ENCODE measurements around the gene AGT.
"Not testable (repeated sequence)": the region's sequence is repeated elsewhere in the genome, so short reads cannot be mapped to it uniquely, and the experiment has no call there.

Gene AGT

DNA sequence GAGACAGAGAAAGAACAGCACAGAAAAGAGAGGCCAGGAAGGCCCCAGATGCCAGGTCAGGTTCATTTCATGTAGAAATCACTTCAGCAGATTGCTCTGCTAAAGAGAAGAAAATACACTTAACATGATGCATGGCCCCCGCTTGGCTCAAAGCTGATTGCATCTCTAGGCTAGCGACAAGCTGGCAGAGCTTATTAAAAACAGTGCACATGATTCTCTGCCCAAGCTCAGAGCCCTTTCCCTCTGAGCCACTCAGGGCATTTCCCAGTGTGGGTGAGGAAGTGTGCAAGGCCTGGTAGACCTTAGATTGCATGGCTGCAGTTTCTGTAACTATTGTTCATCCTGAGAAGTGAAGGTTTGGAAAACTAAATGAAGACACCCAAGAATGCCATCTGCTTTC lies 30.0 kb upstream of the AGT start:
- no peak for DNase-seq

DNA sequence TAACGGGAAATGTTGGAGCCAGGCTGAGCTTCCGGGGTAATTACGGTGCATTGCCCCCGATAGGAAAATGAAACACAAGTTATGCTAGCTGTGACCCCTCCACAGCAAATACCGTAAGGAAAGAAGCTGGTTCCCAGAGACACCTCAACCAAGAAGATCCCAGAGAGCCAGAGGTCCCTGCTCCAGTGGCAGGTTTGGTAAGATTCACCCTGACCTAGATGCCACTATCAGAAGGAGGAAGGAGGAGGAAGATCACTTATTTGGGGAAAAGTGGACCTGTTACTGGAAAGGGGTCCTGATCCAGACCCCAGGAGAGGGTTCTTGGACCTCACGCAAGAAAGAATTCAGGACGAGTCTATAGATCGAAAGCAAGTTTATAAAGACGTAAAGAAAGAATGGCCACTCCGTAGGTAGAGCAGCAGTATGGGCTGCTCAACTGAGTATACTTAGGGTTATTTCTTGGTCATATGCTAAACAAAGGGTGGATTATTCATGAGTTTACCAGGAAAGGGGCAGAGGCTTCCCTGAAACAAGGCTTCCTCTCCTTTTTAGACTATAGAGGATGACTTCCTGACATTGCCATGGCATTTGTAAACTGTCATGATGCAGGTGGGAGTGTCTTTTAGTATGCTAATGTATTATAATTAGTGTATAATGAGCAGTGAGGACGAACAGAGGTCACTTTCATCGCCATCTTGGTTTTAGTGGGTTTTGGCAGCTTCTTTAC lies 25.8 kb upstream of the AGT start:
- DNase-seq, result no peak

DNA sequence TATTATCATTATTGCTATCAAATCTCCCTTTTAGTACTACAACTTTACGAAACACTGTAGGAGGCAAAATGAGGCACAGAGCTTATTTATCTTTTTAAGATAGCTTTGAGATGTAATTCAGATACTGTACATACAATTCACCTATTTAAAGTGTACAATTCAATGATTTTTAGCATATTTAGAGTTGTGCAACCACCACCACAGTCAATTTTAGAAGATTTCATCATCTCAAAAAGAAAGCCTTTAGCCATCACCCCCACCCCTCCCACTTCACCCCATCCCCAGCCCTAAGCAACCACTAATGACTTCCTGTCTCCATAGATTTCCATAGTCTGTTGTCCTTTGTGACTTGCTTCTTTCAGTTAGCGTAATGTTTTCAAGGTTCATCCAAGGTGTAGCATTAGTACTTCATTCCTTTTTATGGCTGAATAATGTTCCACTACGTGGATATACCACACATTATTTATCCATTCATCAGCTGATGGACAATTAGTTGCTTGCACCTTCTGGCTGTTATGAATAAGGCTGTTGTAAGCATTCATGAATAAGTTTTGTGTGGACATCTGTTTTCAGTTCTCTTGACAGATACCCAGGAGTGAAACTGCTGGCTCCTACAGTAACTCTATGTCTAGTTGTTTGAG lies 23.8 kb upstream of the AGT start:
- no peak for DNase-seq

DNA sequence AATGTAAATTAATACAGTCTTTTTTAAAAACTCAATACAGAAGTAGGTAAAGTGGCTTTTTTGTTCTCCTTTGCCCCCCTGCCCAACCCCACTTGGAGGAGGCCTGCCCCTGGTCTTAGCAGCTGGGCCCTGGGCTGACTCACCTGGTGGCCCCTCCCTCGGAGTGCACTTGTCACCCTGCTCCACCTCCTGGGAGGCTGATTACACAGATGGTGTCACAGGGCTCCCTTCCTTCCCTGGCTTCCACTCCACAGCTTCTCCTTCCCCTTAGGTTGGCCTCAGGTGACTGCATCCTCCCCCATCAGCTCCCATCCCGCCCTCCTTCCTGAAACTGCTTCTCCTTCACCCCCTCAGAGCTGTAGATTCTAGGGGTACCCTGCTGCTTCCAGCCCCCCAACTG lies 21.5 kb upstream of the AGT start:
- no peak for DNase-seq

DNA sequence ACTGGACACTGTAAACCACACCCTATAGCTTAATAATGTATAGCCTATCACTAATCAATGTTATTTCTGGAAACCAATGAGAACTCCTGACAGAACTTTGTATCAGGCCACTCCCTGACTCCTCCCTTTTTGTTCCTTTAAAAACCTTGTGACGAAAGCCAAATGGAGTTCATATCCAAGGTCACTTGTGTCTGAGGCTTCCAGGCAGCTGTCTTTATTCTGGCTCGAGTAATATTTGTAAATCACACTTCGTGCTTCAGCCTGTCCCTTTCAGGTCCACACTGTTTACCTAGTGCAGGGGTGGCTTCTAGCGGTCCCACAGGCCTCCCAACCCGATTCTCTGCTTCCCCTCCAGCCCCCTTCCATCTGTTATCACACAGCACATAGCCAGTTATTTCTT lies 17.1 kb upstream of the AGT start:
- no peak for DNase-seq

DNA sequence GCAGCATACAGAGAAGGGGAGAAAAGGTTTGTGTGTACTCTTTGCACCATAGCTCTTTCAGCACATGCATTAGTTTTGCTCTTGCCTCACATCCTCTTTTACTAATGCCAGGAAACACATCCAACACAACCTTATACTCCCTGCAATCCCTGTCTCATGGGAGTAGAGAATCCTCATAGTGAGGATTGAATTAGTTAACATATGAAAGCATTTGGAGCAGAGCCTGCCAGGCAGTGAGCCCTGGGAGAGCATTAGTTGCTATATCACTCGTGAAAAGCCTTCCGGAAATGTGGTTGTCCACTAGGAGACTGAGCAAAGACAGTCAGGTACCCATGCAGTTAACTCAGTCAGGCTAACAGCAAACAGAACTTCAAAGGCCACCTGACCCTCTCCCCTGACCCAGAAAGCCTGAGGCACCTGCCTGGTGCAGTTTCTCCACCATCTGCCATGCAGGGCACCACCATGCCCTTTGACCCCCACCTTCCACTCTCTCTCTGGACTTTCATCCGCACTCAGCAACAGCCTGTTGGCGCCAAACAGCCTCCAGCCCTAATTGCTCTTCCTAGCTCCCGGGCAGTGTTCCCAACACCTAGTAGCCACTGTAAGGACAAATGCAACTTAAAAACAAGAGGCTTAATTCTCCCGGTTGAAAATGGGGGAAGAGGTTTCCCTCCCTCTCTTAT lies 14.9 kb upstream of the AGT start:
- no peak for DNase-seq

DNA sequence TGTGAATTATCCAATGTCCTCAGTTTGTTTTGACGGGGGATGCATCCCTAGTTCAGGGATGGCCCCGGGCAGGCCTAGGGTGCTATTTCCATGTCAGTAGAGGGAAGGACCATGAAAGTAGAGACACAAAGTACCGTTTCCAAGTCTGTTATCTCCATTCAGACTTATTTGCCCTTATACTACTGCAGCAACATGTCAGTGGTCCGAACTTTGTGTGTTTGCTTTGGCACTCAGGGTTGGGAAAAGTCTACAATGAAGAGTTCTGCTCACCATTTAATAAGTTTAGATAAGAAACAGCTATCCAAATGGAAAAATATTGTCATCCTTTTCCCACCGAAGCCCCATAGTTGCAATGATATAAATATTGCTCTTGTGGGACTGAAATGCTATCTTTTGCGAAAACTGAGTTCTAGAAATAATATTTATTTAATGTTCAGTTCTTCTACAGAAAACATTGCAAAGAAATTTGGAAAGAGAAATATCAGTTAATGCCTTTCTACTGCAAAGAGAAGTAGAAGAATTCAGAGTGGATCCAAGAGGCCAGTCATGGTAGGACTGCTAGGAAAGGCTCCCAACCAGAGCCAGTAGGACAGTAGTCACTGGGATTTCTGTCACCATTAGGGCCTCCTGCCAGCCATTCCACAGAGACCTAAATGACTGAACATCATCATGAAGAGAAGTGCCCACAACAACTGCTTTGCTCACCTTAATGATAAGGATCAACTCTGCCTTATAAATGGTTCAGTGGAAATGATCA lies 11.5 kb upstream of the AGT start:
- no peak for DNase-seq

DNA sequence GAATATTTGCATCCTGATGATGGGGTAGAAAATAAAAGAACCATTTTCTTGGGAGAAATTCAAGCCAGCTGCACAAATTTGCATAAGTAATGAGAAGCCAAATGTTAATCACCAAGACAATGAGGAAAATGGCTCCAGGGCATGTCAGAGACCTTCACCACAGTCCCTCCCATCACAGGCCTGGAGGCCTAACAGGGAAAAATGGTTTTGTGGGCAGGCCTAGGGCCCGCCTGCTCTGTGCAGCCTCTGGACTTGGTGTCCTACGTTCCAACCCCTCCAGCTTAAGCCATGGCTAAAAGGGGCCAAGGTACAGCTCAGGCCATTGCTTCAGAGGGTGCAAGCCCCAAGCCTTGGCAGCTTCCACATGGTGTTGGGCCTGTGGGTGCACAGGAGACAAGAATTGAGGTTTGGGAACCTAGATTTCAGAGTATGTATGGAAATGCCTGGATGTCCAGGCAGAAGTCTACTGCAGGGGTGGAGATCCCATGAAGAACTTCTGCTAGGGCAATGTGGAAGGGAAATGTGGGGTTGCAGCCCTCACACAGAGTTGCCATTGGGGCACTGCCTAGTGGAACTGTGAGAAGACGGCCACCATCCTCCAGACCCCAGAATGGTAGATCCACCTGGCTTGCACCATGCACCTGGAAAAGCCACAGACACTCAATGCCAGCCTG lies 8.1 kb upstream of the AGT start:
- not testable (repeated sequence) for DNase-seq

DNA sequence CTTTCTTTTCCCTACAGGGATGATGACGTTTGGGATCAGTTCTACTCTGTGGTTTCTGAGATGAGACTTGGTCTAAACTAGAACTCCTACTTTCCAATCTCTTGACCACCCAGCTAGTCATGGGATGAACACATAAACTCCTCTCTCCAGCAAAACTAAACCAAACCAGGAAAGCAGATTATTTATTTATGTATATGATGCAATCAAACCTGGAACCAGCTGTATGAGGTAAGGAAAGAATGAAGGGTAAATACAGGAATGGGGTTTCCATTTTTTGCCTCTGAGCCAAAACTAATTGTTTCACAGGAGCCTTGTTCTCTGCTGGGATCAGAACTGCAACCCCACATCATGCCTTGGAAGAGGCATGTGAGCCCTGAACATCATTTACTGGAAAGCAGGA lies 3.3 kb upstream of the AGT start:
- DNase-seq, result no peak

DNA sequence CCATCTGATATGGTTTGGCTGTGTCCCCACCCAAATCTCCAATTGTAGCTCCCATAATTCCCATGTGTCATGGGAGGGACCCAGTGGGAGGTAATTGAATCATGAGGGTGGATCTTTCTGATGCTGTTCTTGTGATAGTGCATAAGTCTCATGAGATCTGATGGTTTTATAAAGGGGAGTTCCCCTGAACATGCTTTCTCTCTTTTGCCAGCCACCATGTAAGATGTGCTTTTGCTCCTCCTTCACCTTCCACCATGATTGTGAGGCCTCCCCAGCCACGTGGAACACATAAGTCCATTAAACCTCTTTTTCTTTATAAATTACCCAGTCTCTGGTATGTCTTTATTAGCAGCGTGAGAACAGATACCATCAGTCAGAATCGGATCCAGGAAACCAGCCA lies 2.5 kb upstream of the AGT start:
- not testable (repeated sequence) for DNase-seq

DNA sequence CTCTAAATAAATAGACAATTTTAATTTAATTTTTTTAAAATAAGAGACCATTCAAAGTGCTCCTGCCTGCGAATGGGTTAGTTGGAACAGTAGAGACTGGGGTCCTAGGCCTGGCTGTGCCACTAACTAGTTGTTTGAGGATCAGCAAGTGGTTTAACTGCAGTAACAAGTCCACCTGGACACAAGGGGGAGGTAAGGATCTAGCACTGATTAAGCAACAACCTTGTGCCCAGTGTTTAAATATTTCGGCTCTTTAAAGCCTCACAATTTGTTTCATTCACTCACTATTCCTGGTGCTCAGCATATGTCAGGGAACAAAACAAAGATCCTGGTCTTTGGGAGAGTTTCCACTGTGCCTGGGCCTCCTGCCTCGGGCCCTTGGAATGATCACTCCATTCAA lies 1.6 kb upstream of the AGT start:
- DNase-seq, result no peak

DNA sequence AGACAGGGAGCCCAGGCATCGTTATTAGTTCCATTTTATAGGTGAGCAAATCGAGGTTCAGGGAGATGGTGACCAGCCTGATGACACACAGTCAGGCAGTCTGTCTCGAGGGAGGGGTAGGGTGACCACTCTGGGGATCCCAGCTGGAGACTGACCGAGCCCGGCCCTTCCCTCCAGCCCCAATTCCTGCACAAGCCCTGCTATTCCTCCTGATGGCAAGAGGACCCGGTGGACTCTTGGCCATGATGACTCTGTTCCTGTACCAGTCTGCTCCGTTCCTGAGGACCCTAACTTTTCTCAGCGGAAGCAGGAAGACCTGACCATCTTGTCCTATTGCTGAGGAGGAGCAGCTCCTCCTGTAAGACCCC lies 391 bp downstream of the AGT start:
- DNase-seq, result no peak

DNA sequence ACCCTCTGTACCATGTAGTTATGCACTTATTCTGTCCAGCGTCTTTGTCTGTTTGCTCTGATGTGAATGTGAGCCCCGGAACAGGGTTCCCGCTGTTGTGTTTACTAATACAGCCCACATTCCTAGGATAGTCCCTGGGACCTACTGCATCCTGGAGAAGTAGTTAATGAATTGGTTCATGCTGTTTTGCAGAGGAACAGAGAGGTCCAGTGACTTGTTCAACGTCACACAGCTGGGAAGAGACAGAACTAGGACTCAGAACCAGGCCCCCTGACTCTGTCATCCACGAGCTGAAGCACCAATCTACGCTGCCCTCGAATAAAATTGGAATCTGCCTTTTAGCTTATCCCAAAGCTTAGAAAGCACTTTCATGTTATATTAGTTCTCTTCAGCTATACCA lies 784 bp downstream of the AGT start:
- DNase-seq, result no peak

DNA sequence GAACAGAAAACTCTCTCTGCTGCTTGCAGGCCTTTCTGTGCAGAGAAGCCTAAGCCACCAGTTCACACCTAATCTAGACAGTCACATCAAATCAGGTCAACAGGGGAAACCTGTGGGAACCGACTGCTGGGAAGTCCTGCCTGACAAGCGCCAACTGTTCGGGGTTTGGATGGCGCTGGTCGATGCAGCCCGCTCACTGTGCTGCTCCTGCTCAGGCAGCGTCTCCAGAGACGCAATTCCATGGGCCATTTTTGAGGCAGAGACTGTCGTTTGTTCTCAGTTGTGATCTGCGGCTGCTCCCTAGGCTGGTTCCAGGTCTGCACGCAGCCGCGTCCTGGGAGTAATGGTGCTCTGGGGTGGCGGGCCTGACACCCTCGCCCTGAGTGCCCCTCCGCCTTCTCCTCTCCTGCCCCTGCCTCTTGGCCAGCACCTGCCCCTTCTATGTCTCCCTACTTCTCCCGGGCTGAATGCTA lies 1.4 kb downstream of the AGT start:
- no peak for DNase-seq

DNA sequence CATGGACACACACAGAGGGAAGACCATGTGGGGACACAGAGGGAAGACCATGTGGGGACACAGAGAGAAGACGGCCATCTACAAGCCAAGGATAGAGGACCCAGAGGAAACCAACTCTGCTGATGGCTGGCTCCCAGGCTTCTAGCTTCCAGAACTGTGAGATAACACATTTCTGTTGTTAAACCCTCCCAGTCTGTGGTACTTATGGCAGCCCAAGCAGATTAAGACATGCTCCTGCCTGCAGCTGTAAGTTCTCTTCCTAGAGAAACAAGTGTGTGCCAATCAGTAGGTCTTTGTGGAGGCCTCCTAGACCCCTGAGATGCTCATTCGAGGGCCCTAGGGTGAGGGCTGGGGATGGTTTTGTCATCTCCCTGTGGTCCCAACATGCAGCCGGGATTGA lies 2.7 kb downstream of the AGT start:
- no peak for DNase-seq

DNA sequence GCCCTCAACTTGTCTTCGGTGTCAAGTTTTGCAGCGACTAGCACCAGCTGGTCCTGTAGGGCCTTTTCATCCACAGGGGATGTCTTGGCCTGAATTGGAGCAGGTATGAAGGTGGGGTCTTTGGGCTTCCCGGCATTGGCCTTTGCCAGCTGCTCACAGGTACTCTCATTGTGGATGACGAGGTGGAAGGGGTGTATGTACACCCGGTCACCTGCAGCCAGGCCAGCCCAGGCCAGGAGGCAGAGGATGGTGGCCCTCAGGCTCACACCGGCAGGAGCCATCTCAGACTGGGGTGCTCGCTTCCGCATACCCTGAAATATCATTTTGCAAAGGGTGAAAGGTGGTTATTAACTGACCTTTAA lies 3.4 kb downstream of the AGT start:
- no peak for DNase-seq

DNA sequence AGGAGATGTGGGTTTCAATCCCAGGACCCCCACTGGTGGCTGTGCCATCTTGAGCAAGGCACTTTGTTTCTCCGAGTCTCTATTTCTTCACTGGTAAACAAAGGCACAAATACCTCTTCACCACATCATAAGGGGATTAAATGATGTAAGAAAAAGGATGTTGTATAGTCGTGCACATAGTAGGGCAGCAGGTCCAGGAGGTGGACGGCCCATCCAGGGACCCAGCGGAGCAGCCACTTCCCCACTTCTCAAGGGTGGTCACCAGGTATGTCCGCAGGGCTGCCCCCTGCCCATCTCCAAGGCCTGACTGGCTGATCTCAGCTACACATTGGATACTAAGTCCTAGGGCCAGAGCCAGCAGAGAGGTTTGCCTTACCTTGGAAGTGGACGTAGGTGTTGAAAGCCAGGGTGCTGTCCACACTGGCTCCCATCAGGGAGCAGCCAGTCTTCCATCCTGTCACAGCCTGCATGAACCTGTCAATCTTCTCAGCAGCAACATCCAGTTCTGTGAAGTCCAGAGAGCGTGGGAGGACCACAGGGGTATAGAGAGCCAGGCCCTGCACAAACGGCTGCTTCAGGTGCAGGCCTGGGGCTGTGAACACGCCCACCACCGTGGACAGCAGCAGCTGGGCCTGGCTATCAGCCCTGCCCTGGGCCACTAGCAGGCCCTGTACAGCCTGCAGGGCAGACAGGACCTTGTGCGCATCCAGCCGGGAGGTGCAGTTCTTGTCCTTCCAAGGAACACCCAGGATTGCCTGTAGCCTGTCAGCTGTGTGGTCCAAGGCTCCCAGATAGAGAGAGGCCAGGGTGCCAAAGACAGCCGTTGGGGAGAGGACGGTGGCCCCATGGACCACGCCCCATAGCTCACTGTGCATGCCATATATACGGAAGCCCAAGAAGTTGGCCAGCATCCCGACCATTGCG lies 4.0 kb downstream of the AGT start:
- no peak for DNase-seq

DNA sequence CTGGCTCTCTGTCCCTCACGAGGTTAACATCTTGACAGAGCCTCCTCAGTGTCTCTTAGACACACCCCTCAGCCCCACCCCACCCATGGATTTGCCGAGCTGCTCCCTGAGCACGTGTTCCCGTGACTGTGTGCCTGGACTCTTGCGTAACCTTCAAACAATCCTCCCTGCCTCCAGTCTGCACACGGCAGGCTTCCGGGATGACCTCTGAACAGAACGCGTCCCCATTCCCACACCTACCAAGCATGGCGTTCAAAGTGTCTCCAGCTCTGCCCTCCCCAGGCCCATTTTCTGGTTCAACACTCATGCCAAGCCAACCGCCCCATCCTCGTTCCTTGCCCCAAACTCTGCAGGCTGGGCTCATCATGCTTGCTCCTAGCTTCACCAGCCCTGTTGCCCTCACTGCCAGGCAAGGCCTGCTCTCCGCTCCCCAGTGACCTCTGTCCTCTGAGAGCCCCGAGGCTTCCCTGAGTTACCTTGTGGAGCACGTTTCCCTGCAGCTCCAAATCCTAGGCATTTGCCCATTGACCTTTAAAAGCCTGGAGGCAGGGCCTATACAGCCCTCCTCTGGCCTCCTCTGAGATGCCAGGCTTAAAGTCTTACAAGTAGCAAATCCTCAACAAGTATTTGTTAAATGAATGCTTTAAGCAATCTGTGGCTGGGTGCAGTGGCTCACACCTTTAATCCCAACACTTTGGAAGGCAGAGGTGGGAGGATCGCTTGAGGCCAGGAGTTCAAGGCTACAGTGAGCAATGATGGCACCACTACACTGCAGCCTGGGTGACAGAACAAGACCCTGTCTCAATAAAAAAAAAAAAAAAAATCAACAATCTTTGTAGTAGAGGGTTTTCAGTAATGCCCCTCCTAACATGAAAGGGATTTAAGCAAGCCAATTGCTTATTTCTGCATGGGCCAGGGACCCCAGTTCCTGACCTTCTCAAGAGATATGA lies 5.0 kb downstream of the AGT start:
- DNase-seq, result no peak

DNA sequence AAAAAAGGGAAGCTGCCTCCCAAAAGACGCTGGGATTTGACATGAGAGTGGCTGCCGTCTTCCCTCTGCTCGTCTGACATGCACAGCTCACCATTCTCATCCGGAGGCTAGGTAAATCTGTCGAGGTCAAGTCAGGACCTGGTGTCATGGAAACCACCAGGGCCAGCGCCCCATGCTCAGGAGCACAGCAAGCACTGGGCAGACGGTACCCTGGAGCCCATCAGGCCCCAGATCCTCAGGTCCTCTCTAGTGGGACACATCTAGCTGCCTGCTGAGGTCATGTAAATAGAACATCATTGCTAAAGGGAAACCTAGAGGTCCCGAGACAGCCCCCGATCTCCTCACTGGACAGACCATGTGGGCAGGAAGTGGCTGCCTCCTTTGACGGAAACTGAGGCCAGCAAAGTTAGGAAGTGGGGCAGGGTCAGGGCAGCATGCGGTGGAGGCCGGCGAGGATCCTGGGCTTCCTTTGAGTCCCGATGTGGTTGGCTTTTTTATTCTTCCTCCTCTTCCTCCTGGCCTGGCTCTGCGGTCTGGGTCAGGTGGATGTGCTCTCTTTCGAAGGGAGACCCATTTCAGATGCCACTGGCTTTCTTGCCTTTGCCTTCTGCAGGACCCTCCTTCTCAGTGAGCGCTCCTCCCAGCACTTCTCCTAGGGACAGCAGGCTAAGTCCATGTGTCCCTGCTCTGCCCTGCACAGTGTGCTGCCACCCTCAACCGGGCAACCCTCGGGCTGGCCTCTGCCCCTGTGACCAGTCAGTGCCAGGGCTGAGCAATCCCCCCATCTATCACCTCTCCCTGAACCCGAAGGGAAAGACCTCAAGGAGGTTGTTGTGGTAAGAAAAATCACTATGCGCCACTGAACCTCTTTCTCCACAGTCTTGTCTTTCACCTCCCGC lies 5.9 kb downstream of the AGT start:
- DNase-seq, result no peak

Data from NCI-H524 treated with DMSO at 0.1 percent for 48 hours (cell line).